GM18873 (cell line): ENCODE measurements around the gene BZW1.
"Not testable (repeated sequence)": the region's sequence is repeated elsewhere in the genome, so short reads cannot be mapped to it uniquely, and the experiment has no call there.

Experiments
- ATAC-seq: cut with Tn5 transposase; IDR thresholded peaks from one replicate; pipeline ENCODE4 v1.9.1; 2021; ENCODE audit warnings: mild to moderate bottlenecking, moderate library complexity, moderate number of reproducible peaks; ENCODE audit not compliant: unreplicated experiment, low FRiP score

Gene BZW1

DNA sequence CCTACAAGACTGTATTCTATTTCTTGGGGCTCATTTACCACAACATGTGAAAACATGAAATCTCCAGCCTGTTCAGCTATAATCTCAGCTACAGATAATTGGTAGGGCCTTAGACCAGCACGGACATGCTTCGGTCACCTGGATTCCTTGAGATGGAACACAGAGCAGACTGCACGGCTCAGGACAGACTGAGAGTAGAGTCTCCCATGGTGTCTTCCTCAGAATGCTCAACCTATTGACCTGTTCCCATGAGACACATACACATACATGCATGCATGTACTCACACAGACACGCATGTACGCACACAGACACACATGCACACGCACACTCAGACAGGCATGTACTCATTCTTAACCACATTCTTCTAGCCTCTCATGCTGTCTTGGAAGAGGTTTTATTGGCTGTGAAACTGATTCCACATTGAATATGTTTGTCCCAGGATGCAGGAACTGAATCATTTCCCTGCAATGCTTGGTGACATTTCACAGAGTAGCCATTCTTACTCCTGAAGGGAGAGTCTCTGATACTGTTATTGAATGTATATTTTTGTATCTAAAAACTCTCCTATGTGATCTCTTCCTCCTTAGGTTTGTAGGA, 23.5 kb upstream of the BZW1 start:
- no peak for ATAC-seq

DNA sequence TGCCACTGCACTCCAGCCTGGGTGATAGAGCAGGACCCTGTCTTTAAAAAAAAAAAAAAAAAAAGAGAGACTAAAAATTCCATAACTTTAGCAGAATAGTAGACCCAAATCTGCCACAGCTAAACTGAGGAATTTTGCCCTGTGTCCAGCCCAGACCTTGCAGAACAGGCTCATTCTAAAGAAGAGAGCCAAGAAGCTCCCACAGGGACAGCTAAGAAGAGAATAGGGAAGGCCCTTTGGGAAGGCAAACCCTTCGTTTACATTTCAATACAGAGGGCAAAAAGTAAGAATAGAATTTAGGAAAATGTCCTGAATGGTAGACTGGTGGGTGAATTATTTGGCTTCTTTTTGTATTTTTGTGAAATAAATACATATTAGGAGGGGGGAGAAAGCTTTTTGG, 21.5 kb upstream of the BZW1 start:
- no peak for ATAC-seq

DNA sequence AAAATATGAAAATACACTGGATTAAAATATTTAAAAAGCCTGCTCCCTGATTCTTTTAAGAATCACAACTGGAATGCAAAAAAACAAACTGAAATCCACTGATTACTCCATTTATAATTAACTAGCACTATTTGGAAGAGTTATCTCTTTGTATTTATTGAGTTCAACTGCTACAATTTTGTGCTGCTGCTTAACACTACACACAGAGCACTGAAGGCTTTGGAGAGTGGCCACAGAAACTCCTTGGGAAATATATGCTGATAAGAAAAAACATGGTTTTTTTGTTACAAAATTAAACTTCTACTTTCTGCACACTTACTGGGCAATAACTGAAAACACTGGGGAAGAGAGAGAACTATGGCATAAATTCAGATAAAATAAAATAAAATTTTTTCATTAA, 19.8 kb upstream of the BZW1 start:
- no peak for ATAC-seq

DNA sequence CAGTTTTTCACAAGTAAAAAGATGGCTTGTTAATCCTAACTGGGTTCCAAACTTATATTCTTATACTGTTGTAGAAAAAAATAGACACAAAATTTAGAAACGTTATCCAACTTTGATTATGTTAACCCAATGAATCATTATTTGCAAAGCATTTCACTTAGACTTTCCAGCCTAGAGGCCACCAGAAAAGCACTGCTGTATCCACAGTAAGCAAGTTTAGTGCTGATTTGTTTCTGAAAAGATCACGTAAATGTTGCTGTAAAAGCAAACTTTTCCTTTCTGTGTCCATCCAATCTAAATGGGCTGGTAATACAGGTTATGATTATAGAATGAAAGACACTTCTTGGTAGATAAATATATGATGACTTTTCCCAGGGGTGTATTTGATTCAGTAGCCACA, 17.6 kb upstream of the BZW1 start:
- no peak for ATAC-seq

DNA sequence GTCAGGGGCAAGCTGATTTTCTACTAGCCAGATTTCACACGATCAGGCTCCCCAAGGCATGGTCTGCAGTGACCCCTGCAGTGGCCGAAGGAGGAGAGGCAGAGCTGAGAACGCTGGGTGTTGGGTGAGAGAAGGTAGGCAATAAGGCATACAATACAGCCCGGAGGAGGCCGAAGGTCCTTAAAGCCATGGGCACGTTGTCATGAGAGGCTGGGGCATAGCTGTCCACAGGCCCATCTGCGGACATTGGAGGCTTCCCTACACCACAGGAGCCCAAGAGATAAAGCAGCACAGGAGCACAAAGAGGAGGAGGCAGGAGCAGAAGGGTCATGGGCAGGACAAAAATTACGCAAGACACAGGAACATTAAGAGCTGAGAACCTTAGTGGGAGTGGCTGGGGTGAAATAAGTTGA, 16.7 kb upstream of the BZW1 start:
- no peak for ATAC-seq

DNA sequence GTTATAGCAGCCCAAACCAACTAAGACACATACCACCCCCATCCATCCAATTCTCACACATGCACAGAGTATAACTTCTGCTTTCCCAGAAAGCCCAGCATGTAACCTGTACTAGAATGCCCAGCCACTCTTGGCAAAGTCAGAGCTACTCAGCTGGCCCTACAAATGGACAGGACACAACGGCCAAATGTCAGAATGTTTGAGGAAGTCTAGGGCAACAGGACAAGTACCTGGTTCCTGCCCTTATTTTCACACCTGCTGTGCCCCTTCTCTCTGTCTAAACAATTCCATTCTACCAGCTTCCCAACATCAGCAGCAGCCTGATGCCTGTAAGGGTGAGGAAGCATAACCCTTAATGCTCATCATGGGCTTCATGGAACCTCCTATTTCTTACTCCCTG, 15.1 kb upstream of the BZW1 start:
- ATAC-seq: no peak

DNA sequence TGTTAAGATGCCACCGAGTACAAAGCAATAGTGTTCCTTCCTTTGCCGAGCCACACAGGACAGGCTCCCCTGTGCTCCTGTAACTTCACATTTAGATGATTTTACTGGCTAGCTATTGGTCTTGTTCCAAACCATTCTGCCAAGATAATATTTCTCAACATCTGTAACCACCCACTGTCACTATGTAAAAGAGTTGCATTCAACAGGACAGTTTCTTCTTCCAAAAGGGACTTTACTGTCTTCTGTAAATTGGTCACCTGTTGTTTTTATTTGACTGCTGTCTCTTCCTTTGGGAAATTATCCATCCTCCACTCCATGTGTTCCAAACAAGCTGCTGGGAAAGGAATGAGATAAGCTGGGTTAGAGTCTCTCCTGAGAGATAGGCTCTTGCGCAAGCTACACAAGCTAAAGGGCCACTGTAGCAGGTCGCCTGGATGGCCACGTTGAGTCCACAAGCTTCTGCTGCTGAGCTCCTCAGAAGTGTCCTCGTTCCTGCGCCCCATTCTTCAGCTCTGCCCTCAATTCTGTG, 14.4 kb upstream of the BZW1 start:
- no peak for ATAC-seq

DNA sequence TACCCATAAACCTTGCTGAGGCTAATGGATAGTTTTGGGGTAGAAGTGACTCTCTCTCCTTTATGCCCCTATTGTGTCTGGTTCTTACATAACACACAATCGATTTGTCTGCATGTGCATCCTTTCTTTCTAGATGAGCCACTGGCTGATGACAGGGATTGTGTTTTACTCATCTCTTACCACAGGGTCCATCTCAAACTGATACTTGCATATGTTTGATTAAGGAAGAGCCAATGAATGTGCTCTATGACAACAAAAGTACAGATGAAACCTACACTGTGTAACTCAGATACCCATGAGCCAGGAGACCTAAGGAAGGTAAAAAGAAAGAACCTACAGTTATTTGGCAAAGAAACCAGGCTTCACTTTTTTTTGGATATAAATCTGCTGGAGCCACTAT, 13.2 kb upstream of the BZW1 start:
- ATAC-seq: no peak

DNA sequence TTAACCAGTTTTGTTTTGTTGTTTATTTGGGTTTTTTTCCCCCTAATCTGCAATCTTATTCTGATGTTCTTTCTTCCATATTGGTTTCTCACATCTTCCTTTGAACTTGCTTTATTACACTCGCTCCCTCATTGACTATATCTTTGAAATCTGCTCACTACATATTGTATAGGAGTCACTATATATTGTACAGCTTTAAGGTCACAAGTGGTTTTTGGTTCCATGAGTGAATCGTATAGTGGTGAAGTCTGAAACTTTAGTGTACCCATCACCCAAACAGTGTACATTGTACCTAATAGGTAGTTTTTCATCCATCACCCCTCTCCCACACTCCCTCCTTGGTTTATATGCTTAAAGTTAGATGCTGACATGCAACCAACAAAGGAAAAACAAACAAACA, 11.3 kb upstream of the BZW1 start:
- no peak for ATAC-seq

DNA sequence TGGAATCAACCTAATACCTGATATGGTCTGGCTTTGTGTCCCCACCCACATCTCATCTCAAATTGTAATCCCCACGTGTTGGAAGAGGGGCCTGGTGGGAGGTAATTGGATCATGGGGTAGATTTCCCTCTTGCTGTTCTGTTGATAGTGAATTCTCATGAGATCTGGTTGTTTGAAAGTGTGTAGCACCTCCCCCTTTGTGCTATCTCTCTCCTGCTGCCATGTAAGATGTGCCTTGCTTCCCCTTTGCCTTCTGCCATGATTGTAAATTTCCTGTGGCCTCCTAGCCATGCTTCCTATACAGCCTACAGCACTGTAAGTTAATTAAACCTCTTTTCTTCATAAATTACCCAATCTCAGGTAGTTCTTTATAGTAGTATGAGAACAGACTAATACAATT, 10.3 kb upstream of the BZW1 start:
- not testable (repeated sequence) for ATAC-seq

DNA sequence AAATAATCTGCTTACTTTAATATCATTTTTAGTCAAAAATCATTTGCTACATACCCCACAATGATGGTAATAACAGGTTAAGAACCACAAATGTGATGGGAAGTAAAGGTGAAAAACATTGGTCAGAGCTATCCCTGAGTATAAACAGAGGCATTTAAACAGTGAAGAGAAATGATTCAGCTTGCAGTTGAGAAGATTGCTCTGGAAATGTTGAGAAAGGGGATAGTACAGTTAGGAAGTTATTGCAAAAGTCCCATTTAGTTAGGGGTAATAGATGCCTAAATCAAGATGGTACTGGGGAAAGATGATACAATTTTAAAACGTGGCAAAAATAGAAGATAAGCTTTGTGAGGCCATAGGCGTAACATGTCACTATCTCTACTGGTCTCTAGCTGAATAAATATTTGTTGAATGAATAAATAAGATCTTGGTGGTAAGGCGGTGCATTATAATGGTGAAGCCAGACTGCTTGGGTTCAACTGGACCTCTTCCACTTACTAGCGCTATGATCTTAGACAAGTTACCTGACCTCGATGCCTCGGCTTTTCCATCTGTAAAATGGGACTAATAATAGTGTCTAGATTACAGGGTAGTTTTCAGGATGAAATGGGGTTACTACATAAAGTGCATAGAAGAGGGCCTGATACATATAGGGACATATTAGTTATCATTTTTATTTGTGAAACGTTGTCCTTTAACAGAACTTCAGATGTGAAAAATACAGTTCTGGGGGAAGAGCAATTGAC, 2.0 kb upstream of the BZW1 start:
- ATAC-seq: no peak

DNA sequence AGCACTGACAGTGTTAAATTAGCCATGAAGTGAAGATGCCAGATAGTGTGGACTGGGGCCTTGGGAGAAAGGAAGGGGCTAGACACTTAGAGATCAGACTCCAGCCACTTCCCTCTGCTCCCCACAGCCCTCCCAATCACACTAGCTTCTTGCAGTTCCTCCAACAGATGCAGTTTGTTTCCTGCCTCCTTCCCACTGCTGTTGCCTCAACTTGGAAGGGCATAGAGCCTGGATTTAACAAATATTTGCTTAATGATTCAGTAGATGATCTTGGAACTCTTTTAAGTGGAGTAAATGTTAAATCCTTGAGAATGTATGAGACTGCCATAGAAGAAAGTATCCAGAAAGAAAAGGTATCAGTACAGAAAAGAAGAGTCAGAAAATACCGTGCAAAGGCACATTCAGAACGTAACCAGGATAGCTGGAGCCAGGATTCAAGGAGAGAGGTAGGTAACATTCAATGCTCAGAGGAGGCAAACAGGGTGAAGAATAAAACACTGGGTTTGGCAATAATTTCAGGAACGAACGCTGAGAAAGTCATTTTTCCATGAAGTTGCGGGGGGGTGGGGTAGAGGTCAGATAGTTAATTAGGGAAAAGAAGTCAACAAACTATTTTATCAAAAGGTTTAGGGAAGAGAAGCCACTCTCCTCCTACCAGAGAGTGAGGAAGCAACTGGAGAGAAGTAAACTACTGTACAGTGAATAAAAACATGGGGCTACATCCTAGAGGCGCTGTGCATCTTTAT, 1.3 kb upstream of the BZW1 start:
- no peak for ATAC-seq

DNA sequence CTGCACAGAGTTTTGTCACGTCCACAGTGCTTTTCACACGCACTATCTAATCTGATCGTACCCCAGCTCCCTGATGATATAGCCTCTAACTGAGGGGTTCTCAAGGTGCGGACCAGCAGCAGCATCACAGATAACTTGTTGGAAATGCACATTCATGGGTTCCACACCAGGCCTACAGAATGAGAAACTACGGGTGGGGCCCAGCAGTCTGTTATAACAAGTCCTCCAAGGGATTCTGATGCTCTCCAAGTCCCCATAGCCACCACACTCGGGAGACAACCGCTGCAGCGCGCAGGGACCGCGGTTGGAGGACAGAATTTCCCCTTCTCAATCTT, 745 bp upstream of the BZW1 start:
- ATAC-seq: no peak

DNA sequence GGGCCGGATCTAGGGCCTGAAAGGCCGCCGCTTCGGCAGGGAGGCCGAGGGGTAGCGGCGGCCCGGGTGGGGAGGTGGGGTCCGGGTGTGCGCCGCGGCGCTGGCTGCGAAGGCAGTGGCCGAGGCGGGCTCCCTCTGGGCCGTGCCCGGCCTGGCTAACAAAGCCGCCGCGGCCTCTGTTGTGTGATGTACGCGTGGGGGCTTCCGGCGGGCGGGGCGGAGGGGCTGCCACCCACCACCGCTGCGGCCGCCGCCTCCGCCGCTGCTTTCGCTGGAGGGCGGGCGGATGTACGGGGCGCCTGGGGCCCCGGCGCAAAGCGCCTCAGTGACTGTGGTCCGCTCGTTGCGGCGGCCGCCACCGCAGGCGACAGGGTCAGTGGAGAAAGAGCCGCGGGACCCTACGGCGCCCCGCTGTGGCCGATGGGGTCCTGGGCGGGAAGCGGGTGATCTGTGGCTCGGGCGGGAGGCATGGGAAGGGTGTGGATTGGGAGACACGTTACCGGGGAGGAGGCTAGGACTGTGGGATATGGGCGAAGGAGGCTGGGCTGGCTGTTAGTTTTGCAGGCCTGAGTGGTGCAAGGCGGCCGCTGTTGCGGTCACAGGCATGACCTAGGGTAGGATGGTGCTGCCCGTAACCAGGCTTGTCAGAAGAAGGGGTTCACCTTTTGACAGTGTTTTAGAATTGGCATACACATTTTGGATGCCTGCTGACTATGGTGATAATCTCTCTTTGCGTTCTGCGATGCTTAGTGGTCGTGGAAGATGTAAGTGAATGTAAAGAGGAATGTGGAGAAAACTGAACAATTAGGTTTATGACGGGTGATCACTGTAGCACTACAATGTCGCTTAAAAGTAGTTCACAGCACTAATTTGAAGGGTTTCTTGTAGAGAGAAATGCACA, 662 bp downstream of the BZW1 start:
- peak; percentile 15 for ATAC-seq

DNA sequence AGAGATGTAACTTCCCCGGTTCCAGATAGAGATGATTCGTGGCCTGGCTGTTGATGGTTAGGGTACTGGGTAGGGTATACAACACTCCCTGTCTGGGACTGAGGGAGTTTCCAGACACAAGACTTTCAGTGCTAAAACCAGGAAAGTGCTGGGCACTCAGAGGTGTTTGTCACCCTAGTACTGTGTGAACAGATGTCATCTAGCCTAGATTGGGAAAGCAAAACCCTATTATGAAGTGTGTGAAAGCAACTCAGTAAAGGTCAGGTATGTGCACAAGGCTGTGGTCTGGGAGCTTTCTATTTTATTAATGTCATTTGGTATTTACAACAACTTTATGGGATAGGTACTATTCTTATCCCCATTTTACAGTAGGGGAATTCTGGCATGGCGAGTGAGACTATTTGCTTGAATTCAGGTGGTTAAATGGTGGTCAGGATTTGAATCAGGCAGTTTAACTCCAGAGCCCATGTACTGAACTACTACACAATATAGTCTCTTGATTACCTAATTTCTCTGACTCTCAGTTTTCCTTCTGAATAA, 2.6 kb downstream of the BZW1 start:
- ATAC-seq: no peak

DNA sequence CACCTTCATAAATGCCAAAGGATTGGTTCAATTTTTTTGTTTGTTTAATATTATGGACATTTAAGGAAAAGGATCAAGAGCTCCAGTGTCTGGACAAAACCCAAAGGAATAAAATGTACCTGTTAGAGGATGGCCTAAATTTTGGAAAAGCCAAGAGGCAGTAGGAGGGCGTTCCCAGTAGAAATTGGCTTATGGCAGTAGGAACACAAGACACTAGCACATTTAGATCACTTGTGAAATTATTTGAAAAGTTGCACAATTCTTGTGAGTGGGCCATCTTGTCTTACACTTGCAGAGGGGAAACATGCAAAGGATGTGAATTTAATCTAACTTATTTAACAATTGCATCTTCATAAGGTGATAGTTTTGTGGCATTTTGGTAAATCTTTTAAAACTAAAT, 3.2 kb downstream of the BZW1 start:
- ATAC-seq: no peak

DNA sequence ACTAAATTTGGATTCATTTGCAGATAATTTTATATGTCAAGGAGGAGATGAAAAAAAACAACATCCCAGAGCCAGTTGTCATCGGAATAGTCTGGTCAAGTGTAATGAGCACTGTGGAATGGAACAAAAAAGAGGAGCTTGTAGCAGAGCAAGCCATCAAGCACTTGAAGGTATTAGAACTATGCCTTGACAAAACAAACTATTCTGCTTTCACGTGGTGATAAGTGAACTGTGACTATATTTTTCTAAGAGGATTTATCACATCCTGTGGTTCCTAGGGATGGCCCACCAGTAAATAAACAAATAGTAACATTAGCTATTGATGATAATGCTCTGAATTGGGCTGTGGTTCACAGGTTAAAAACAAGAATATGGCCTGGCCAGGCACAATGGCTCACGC, 7.0 kb downstream of the BZW1 start:
- ATAC-seq: not testable (repeated sequence)

DNA sequence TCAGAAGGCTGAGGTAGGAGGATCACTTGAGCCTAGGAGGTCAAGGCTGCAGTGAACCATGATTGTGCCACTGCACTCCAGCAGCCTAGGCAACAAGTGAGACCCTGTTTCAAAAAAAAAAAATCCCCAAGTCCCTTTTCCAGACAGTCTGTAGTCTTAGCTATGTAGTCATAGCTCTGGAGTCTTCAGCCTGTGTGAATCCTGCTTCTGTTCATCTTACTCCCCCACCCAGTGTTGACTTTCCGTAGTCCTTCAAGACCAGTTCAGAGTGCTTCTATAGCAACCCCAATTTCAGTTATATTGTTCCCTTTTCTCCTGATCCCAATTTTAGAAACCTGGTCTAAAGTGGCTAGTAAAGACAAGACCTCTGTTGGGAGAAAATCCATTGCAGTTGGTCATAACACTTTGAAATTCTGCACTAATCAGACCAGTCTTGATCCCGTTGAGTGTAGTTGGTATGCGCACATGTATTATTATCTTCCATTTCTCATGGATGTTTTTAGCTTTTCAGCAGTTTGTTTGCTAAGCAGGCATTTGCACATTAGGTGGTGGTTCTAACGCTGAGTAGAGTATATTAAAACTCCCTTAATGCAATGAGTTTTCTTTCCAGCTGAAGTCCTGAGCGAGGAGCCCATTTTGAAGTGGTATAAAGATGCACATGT, 9.0 kb downstream of the BZW1 start:
- no peak for ATAC-seq

DNA sequence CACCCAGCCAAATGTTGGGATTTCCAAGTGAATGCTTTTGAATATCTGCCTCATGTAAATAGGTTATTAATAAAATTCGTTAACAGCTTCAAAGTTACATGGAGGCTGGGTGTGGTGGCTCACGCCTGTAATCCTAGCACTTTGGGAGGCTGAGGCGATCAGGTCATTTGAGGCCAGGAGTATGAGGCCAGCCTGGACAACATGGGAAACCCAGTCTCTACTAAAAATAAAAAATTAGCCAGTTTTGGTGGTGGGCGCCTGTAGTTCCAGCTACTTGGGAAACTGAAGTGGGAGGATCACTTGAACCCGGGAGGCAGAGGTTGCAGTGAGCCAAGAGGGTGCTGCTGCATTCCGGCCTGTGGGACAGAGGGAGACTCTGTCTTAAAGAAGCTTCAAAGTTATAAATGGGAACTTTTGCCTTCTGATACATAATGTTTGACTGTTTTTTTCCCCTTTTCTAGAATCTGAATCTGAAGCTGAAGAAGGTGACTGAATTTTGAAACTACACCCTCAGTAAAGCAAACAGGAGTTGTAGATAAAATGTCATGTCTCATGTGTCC, 10.1 kb downstream of the BZW1 start:
- no peak for ATAC-seq

DNA sequence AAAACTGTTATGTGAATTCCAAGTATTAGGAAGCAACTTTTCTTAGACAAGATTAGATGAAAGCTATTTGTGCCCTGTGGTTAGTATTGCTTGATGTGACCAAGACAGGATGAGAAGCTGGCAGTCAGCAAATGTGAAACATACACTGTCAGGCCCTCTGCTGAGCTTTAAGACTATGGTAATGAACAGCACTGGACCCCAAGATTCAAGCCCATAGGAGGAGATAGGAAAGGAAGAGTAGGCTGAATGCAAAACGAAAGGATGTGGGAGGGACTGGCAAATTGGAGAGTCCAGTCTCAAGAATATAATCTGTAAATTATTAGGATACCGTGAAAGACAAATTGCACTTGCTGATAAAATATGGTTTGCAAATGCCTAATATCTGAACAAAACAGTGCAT, 16.4 kb downstream of the BZW1 start:
- ATAC-seq: no peak
